H9 (cell line): ENCODE results near the gene FCER1G. TPM values are rescaled to one million over a fixed set of nuclear protein-coding genes. Genes with fewer than 3 reads are reported as not detected.

Experiments used
- DNase-seq: peaks from one replicate; pipeline ENCODE4 v3.0.0-alpha.2; 2017
- H2AFZ ChIP-seq: one replicate; pipeline ENCODE4 v1.6.1; 2013; ENCODE audit warnings: mild to moderate bottlenecking, low read length, control low read depth, moderate library complexity
- H2AK5ac ChIP-seq: 2 replicates; pipeline ENCODE4 v1.6.1; 2013; ENCODE audit warnings: low read length, control low read depth, mixed read lengths; ENCODE audit not compliant: insufficient read length
- H2BK120ac ChIP-seq: one replicate; pipeline ENCODE4 v1.6.1; 2013; ENCODE audit warnings: low read depth, mild to moderate bottlenecking, low read length, control low read depth, inconsistent platforms; ENCODE audit not compliant: poor library complexity, severe bottlenecking
- H2BK12ac ChIP-seq: 2 replicates; pipeline ENCODE4 v1.6.1; 2013; ENCODE audit warnings: low read length, control low read depth, mixed read lengths, low read depth; ENCODE audit not compliant: insufficient read length
- H2BK15ac ChIP-seq: 2 replicates; pipeline ENCODE4 v1.6.1; 2013; ENCODE audit warnings: low read depth, low read length, control low read depth
- H2BK20ac ChIP-seq: one replicate; pipeline ENCODE4 v1.6.1; 2013; ENCODE audit warnings: low read depth, mild to moderate bottlenecking, low read length, control low read depth, inconsistent platforms; ENCODE audit not compliant: poor library complexity, severe bottlenecking
- H2BK5ac ChIP-seq: 2 replicates; pipeline ENCODE4 v1.6.1; 2013; ENCODE audit warnings: low read length, control low read depth, mixed read lengths; ENCODE audit not compliant: insufficient read length
- H3K14ac ChIP-seq: 2 replicates; pipeline ENCODE4 v1.6.1; 2013; ENCODE audit warnings: low read length, control low read depth; ENCODE audit not compliant: insufficient read depth
- H3K18ac ChIP-seq: 2 replicates; pipeline ENCODE4 v1.6.1; 2013; ENCODE audit warnings: low read depth, mild to moderate bottlenecking, mixed read lengths, low read length, control low read depth; ENCODE audit not compliant: insufficient read length
- H3K23ac ChIP-seq: 2 replicates; pipeline ENCODE4 v1.6.1; 2013; ENCODE audit warnings: low read length, control low read depth, mixed read lengths, low read depth; ENCODE audit not compliant: insufficient read length
- H3K23me2 ChIP-seq: 2 replicates; pipeline ENCODE4 v1.6.1; 2013; ENCODE audit warnings: low read depth, mild to moderate bottlenecking, mixed read lengths, low read length, control low read depth; ENCODE audit not compliant: insufficient read length, poor library complexity, severe bottlenecking
- H3K27ac ChIP-seq: 2 replicates; pipeline ENCODE4 v1.5.1; 2013; ENCODE audit warnings: low read length, control low read depth, mixed read lengths, low read depth; ENCODE audit not compliant: insufficient read length
- H3K27me3 ChIP-seq: 2 replicates; pipeline ENCODE4 v1.6.1; 2013; ENCODE audit warnings: low read length, control low read depth, inconsistent platforms; ENCODE audit not compliant: insufficient read depth
- H3K4ac ChIP-seq: 2 replicates; pipeline ENCODE4 v1.6.1; 2013; ENCODE audit warnings: low read depth, mild to moderate bottlenecking, control low read depth, inconsistent platforms, low read length, moderate library complexity
- H3K4me1 ChIP-seq: 2 replicates; pipeline ENCODE4 v1.6.1; 2013; ENCODE audit warnings: low read length, control low read depth, inconsistent platforms; ENCODE audit not compliant: insufficient read depth
- H3K4me2 ChIP-seq: 2 replicates; pipeline ENCODE4 v1.6.1; 2013; ENCODE audit warnings: low read length, control low read depth, mixed read lengths; ENCODE audit not compliant: insufficient read length, insufficient read depth
- H3K56ac ChIP-seq: 2 replicates; pipeline ENCODE4 v1.6.1; 2013; ENCODE audit warnings: low read depth, mild to moderate bottlenecking, mixed read lengths, low read length, control low read depth; ENCODE audit not compliant: insufficient read length
- H3K79me1 ChIP-seq: 2 replicates; pipeline ENCODE4 v1.6.1; 2013; ENCODE audit warnings: low read depth, mild to moderate bottlenecking, moderate library complexity, low read length, control low read depth, inconsistent platforms; ENCODE audit not compliant: insufficient read depth, poor library complexity, severe bottlenecking
- H3K79me2 ChIP-seq: 2 replicates; pipeline ENCODE4 v1.6.1; 2013; ENCODE audit warnings: low read length, control low read depth, inconsistent platforms; ENCODE audit not compliant: insufficient read depth
- H3K9ac ChIP-seq: 2 replicates; pipeline ENCODE4 v1.6.1; 2013; ENCODE audit warnings: low read length, control low read depth, mixed read lengths; ENCODE audit not compliant: insufficient read length; ENCODE audit errors: extremely low read depth
- H3K9me3 ChIP-seq: one replicate; pipeline ENCODE4 v1.6.1; 2013; ENCODE audit warnings: low read depth, low read length, inconsistent platforms; ENCODE audit not compliant: control insufficient read depth
- H3T11ph ChIP-seq: one replicate; pipeline ENCODE4 v1.6.1; 2013; ENCODE audit warnings: mild to moderate bottlenecking, low read length, control low read depth, inconsistent platforms
- H4K20me1 ChIP-seq: one replicate; pipeline ENCODE4 v1.6.1; 2013; ENCODE audit not compliant: control insufficient read depth, insufficient read length, insufficient read depth
- H4K5ac ChIP-seq: 2 replicates; pipeline ENCODE4 v1.6.1; 2013; ENCODE audit warnings: low read depth, mild to moderate bottlenecking, mixed read lengths, low read length, control low read depth; ENCODE audit not compliant: insufficient read length
- H4K8ac ChIP-seq: replicated peaks from 2 replicates; pipeline ENCODE4 v1.6.1; 2013; ENCODE audit warnings: low read length, control low read depth, mixed read lengths, low read depth; ENCODE audit not compliant: insufficient read length
- H4K91ac ChIP-seq: 2 replicates; pipeline ENCODE4 v1.6.1; 2013; ENCODE audit warnings: low read depth, mild to moderate bottlenecking, moderate library complexity, mixed read lengths, low read length, control low read depth; ENCODE audit not compliant: insufficient read length
- H3K27ac Mint-ChIP-seq, 3 experiments: 2 replicates in 2 of 3; 3 replicates in 1 of 3; pipeline ENCODE4 v1.8.0; 2020 to 2021; ENCODE audit warnings: mixed read lengths in 3 of 3, mild to moderate bottlenecking in 1 of 3, moderate library complexity in 1 of 3
- H3K27me3 Mint-ChIP-seq: 2 replicates; pipeline ENCODE4 v1.8.0; 2021; ENCODE audit warnings: low read depth, mild to moderate bottlenecking, moderate library complexity, mixed read lengths
- H3K36me3 Mint-ChIP-seq, 3 experiments: 2 replicates in 2 of 3; 3 replicates in 1 of 3; pipeline ENCODE4 v1.8.0; 2020 to 2021; ENCODE audit warnings: low read depth in 3 of 3, mixed read lengths in 3 of 3; ENCODE audit not compliant: insufficient read depth in 1 of 3
- H3K4me1 Mint-ChIP-seq, 2 experiments: 2 replicates each; pipeline ENCODE4 v1.8.0; 2020; ENCODE audit warnings: mixed read lengths in 2 of 2
- H3K4me3 Mint-ChIP-seq, 2 experiments: 2 replicates in 1 of 2; 3 replicates in 1 of 2; pipeline ENCODE4 v1.8.0; 2020 to 2021; ENCODE audit warnings: mild to moderate bottlenecking in 2 of 2, mixed read lengths in 2 of 2, moderate library complexity in 1 of 2
- H3K9me3 Mint-ChIP-seq, 2 experiments: 2 replicates in 1 of 2; 3 replicates in 1 of 2; pipeline ENCODE4 v1.8.0; 2020; ENCODE audit warnings: mild to moderate bottlenecking in 2 of 2, mixed read lengths in 2 of 2, moderate library complexity in 1 of 2
- CTCF ChIP-seq: fragments of 200-600 bp; sonication (generic); conservative IDR thresholded peaks from 3 replicates; pipeline ENCODE4 v1.8.0; 2021; ENCODE audit warnings: antibody characterized with exemption, mild to moderate bottlenecking
- WGBS: extraction: QIAGEN DNeasy Blood & Tissue Kit; methylation state at CpG from one replicate; pipeline ENCODE4 v1.1.7; 2013; ENCODE audit warnings: missing lambda C conversion rate, low lambda C conversion rate, mixed read lengths; ENCODE audit not compliant: insufficient read length; ENCODE audit errors: extremely low coverage; 5-methylcytosine and 5-hydroxymethylcytosine counted together
- total RNA-seq: library from RNA; stranded (reverse); gene quantifications from 2 replicates; pipeline ENCODE4 v1.2.1, GENCODE V29; 2021

Gene FCER1G
- total RNA-seq, 1 experiment from 2014 or later: 0.90 TPM

GRCh38 chr1:161222175-161223019, 7.3 kb downstream of the FCER1G start:
- Histone ChIP-seq H4K8ac (no peak overlapping the region), H3K9ac (no peak overlapping the region), H4K91ac (no peak overlapping the region), H3K4ac (no peak overlapping the region), H3K23ac (no peak overlapping the region), H3K27ac (no peak overlapping the region), H3T11ph (no peak overlapping the region), H2AFZ (no peak overlapping the region), H3K27me3 (no peaks in the 10 kb centered on the region), H2BK5ac (no peak overlapping the region), H2BK20ac (no peak overlapping the region), H3K18ac (no peak overlapping the region), H2BK15ac (no peak overlapping the region), H3K9me3 (no peaks in the 10 kb centered on the region), H3K14ac (no peak overlapping the region; the same call in 1 of the 2 replicates), H2BK12ac (no peak overlapping the region), H3K23me2 (no peaks in the 10 kb centered on the region), H4K20me1 (no peaks in the 10 kb centered on the region), H3K4me2 (no peak overlapping the region), H3K79me1 (no peaks in the 10 kb centered on the region), H3K79me2 (no peaks in the 10 kb centered on the region), H3K56ac (no peak overlapping the region), H2BK120ac (no peak overlapping the region), H3K4me1 (peaks cover 8% of the 10 kb centered on the region; the same call in 1 of the 2 replicates), H4K5ac (no peak overlapping the region), H2AK5ac (no peak overlapping the region)
- H3K4me3 Mint-ChIP-seq: no peak overlapping the region
- peak overlapping the region in 1 of 3 experiments; percentile 23; a peak in 1 of 7 replicates for H3K27ac Mint-ChIP-seq
- H3K36me3 Mint-ChIP-seq: peaks cover 0 to 2% (median 0%) of the 10 kb centered on the region in 3 experiments; a peak in 1 of 7 replicates
- no CpG with 5 or more reads among the region's 6 CpGs for WGBS
- H3K9me3 Mint-ChIP-seq: no peaks in the 10 kb centered on the region
- H3K4me1 Mint-ChIP-seq: peaks cover 30 to 51% of the 10 kb centered on the region in 2 experiments
- no peaks in the 10 kb centered on the region for H3K27me3 Mint-ChIP-seq
- no peak for TF ChIP-seq CTCF
- DNase-seq: no peak
